HG03354 (cell line): ENCODE data around the gene SUGCT.

Experiments
- ATAC-seq: cut with Tn5 transposase; IDR thresholded peaks from one replicate; pipeline ENCODE4 v1.9.1; 2021; ENCODE audit warnings: mild to moderate bottlenecking; ENCODE audit not compliant: unreplicated experiment, poor library complexity, severe bottlenecking

SUGCT gene

GRCh38 chr7:40890088-40890692 is 755.4 kb downstream of the SUGCT start:
- ATAC-seq, result no peak

GRCh38 chr7:40891232-40891631 is 756.4 kb downstream of the SUGCT start:
- no peak for ATAC-seq

- no peak for ATAC-seq
Measured at GRCh38 chr7:40899151-40899550, 764.3 kb downstream of the SUGCT start.

- ATAC-seq, result no peak
Measured at GRCh38 chr7:40899636-40900507, 765.1 kb downstream of the SUGCT start.

GRCh38 chr7:40903872-40904271 is 769.1 kb downstream of the SUGCT start:
- no peak for ATAC-seq

GRCh38 chr7:40907286-40907685 is 772.5 kb downstream of the SUGCT start:
- ATAC-seq, result no peak

GRCh38 chr7:40909346-40909980 is 774.7 kb downstream of the SUGCT start:
- ATAC-seq, result no peak
